HG02610 (cell line): ENCODE data around the gene RPL29.

Source experiments
- ATAC-seq: cut with Tn5 transposase; IDR thresholded peaks from one replicate; pipeline ENCODE4 v1.9.1; 2021; ENCODE audit warnings: mild to moderate bottlenecking, moderate library complexity; ENCODE audit not compliant: unreplicated experiment

Gene RPL29

GRCh38 chr3:52026041-52026440 is 30.3 kb upstream of the RPL29 start:
- no peak for ATAC-seq

- ATAC-seq, result no peak
These were observed 29.8 kb upstream of the RPL29 start for GRCh38 chr3:52025453-52025852.

- ATAC-seq, result no peak
These were observed 29.2 kb upstream of the RPL29 start for GRCh38 chr3:52024765-52025452.

GRCh38 chr3:52023860-52024764 is 28.4 kb upstream of the RPL29 start:
- ATAC-seq, result peak; percentile 75

GRCh38 chr3:52023101-52023770 is 27.5 kb upstream of the RPL29 start:
- ATAC-seq, result no peak

- ATAC-seq, result no peak
These were observed 26.8 kb upstream of the RPL29 start for GRCh38 chr3:52022323-52023100.

- ATAC-seq, result no peak
These were observed 26.0 kb upstream of the RPL29 start for GRCh38 chr3:52021489-52022268.

- no peak for ATAC-seq
These were observed 25.1 kb upstream of the RPL29 start for GRCh38 chr3:52020796-52021195.

GRCh38 chr3:52019352-52020080 is 23.8 kb upstream of the RPL29 start:
- no peak for ATAC-seq

GRCh38 chr3:52018319-52019000 is 22.8 kb upstream of the RPL29 start:
- no peak for ATAC-seq

GRCh38 chr3:52017586-52017985 is 21.9 kb upstream of the RPL29 start:
- ATAC-seq, result no peak

- no peak for ATAC-seq
These were observed 19.9 kb upstream of the RPL29 start for GRCh38 chr3:52015438-52016228.

- no peak for ATAC-seq
These were observed 18.9 kb upstream of the RPL29 start for GRCh38 chr3:52014613-52015012.

GRCh38 chr3:52013802-52014598 is 18.3 kb upstream of the RPL29 start:
- ATAC-seq, result no peak

GRCh38 chr3:52012699-52013098 is 17.0 kb upstream of the RPL29 start:
- ATAC-seq, result no peak

GRCh38 chr3:52010431-52010830 is 14.7 kb upstream of the RPL29 start:
- no peak for ATAC-seq

GRCh38 chr3:52007291-52007690 is 11.6 kb upstream of the RPL29 start:
- no peak for ATAC-seq
